ENCODE data around the gene KRTAP16-1.

Gene KRTAP16-1

GRCh38 chr17:41328207-41328606, 19.1 kb upstream of the KRTAP16-1 start:
- DNase-seq: no peak

- DNase-seq: no peak
Observed at GRCh38 chr17:41327411-41328120, 18.5 kb upstream of the KRTAP16-1 start.

GRCh38 chr17:41326173-41327145, 17.4 kb upstream of the KRTAP16-1 start:
- no peak for DNase-seq

GRCh38 chr17:41325611-41326010, 16.5 kb upstream of the KRTAP16-1 start:
- DNase-seq: no peak

- no peak for DNase-seq
Observed at GRCh38 chr17:41325126-41325525, 16.0 kb upstream of the KRTAP16-1 start.

- DNase-seq: no peak
Observed at GRCh38 chr17:41324180-41325075, 15.3 kb upstream of the KRTAP16-1 start.

- no peak for DNase-seq
Observed at GRCh38 chr17:41322903-41323895, 14.1 kb upstream of the KRTAP16-1 start.

- DNase-seq: no peak
Observed at GRCh38 chr17:41322094-41322902, 13.2 kb upstream of the KRTAP16-1 start.

- no peak for DNase-seq
Observed at GRCh38 chr17:41318231-41318630, 9.1 kb upstream of the KRTAP16-1 start.

- DNase-seq: no peak
Observed at GRCh38 chr17:41315814-41316445, 6.8 kb upstream of the KRTAP16-1 start.

GRCh38 chr17:41315204-41315794, 6.2 kb upstream of the KRTAP16-1 start, which contains the start of gene KRTAP17-1:
Gene KRTAP17-1 (minus strand): TSS chr17:41315710. CDS start chr17:41315650, 60 bp downstream.
- DNase-seq: no peak

GRCh38 chr17:41311111-41311510, 2.0 kb upstream of the KRTAP16-1 start:
- no peak for DNase-seq

GRCh38 chr17:41308251-41308917, 725 bp downstream of the KRTAP16-1 start:
- peak; percentile 80 for DNase-seq

GRCh38 chr17:41307647-41308046, 1.5 kb downstream of the KRTAP16-1 start:
- no peak for DNase-seq

GRCh38 chr17:41304091-41304490, 5.0 kb downstream of the KRTAP16-1 start:
- DNase-seq: no peak

- no peak for DNase-seq
Observed at GRCh38 chr17:41302981-41303380, 6.1 kb downstream of the KRTAP16-1 start.

GRCh38 chr17:41301916-41302901, 6.9 kb downstream of the KRTAP16-1 start, which contains the start of gene KRTAP29-1:
Gene KRTAP29-1 (minus strand): TSS chr17:41302851. CDS start chr17:41302851, 0 bp downstream.
- no peak for DNase-seq

Data from femur (tissue), 1 donor.